Caco-2 (cell line): Measurements from ENCODE around the gene ASIC1. TPM values are rescaled to one million over a fixed set of nuclear protein-coding genes. Genes with fewer than 3 reads are reported as not detected.

Source experiments
- BruUV-seq: library from RNA; stranded (reverse); fragments of 400-500 nt; replicated peaks from 2 replicates; lab custom pipeline; 2021; lab: Mats Ljungman, UMichigan
- CTCF ChIA-PET: fragments of 300-600 bp; sonication (Branson Sonifier 250); formaldehyde crosslinking; loops from one replicate; lab custom pipeline; 2022; ENCODE audit warnings: antibody characterized with exemption; lab: Charles Lee
- POLR2A ChIA-PET: fragments of 300-600 bp; sonication (Branson Sonifier 250); formaldehyde crosslinking; loops from one replicate; lab custom pipeline; 2022; ENCODE audit warnings: antibody characterized with exemption; lab: Charles Lee
- DNase-seq, 2 experiments: peaks; one replicate each; pipeline versions ENCODE4 v3.0.0 to v3.0.0-alpha.2; 2020 to 2022
- H3K27me3 ChIP-seq: replicated peaks from 2 replicates; pipeline ENCODE4 v1.6.0; 2011; ENCODE audit warnings: low read length; ENCODE audit not compliant: control insufficient read depth, insufficient read depth
- H3K36me3 ChIP-seq: 2 replicates; pipeline ENCODE4 v1.5.1; 2011; ENCODE audit warnings: low read length; ENCODE audit not compliant: control insufficient read depth, insufficient read depth
- H3K4me1 ChIP-seq: fragments of 250-450 bp; sonication (Bioruptor Pico); 2 replicates; pipeline ENCODE4 v1.5.1; 2020; ENCODE audit warnings: mild to moderate bottlenecking
- H3K4me3 ChIP-seq: 2 replicates; pipeline ENCODE4 v1.5.1; 2011; ENCODE audit warnings: low read depth, mild to moderate bottlenecking, control low read depth, low read length
- H3K9me3 ChIP-seq: fragments of 250-450 bp; sonication (Bioruptor Pico); 2 replicates; pipeline ENCODE4 v1.5.1; 2020; ENCODE audit warnings: mild to moderate bottlenecking, moderate library complexity
- H3K27ac Mint-ChIP-seq: one replicate; pipeline ENCODE4 v1.8.0; 2022; ENCODE audit warnings: mixed read lengths; ENCODE audit not compliant: unreplicated experiment
- H3K27me3 Mint-ChIP-seq: one replicate; pipeline ENCODE4 v1.8.0; 2022; ENCODE audit warnings: mixed read lengths; ENCODE audit not compliant: insufficient read depth, unreplicated experiment
- H3K36me3 Mint-ChIP-seq: one replicate; pipeline ENCODE4 v1.8.0; 2022; ENCODE audit warnings: mild to moderate bottlenecking, mixed read lengths; ENCODE audit not compliant: insufficient read depth, unreplicated experiment
- H3K4me1 Mint-ChIP-seq: one replicate; pipeline ENCODE4 v1.8.0; 2022; ENCODE audit warnings: low read depth, mixed read lengths; ENCODE audit not compliant: unreplicated experiment
- H3K4me3 Mint-ChIP-seq: one replicate; pipeline ENCODE4 v1.8.0; 2022; ENCODE audit warnings: mild to moderate bottlenecking, moderate library complexity, mixed read lengths; ENCODE audit not compliant: unreplicated experiment
- H3K9me3 Mint-ChIP-seq: one replicate; pipeline ENCODE4 v1.8.0; 2022; ENCODE audit warnings: mixed read lengths; ENCODE audit not compliant: unreplicated experiment
- CTCF ChIP-seq, 2 experiments: fragments of 200-600 bp in 1 of 2; IDR thresholded peaks; 1 replicate in 1 of 2; 2 replicates in 1 of 2; pipeline versions ENCODE4 v1.5.1 to v1.8.0; 2011 to 2022; ENCODE audit warnings: antibody characterized with exemption in 1 of 2, control low read depth in 1 of 2, inconsistent platforms in 1 of 2, low read depth in 1 of 2, low read length in 1 of 2, mild to moderate bottlenecking in 1 of 2, moderate library complexity in 1 of 2; ENCODE audit not compliant: insufficient read depth in 1 of 2, severe bottlenecking in 1 of 2, unreplicated experiment in 1 of 2
- intact Hi-C: fragments of 100-400 bp; cut with micrococcal nuclease; formaldehyde crosslinking; loops from one replicate; pipeline ENCODE4 v1.10.0; 2022; ENCODE audit not compliant: unreplicated experiment
- total RNA-seq: library from RNA; stranded (reverse); gene quantifications from 2 replicates; pipeline ENCODE4 v1.2.3, GENCODE V29; 2022

Gene ASIC1
- total RNA-seq, 1 experiment from 2014 or later, result 17.8 TPM

GRCh38 chr12:50085615-50086072 is 28.2 kb downstream of the ASIC1 start:
- Mint-ChIP-seq H3K27ac (peak overlapping the region; percentile 79), H3K9me3 (no peaks in the 10 kb centered on the region), H3K27me3 (no peaks in the 10 kb centered on the region), H3K4me1 (peaks cover 37% of the 10 kb centered on the region), H3K36me3 (peaks cover 51% of the 10 kb centered on the region), H3K4me3 (peak overlapping the region; percentile 83)
- BruUV-seq, result no TSS peak
- Histone ChIP-seq H3K4me3 (peak overlapping the region; percentile 72), H3K27me3 (no peaks in the 10 kb centered on the region), H3K4me1 (peaks cover 43% of the 10 kb centered on the region), H3K9me3 (no peaks in the 10 kb centered on the region), H3K36me3 (peaks cover 16% of the 10 kb centered on the region)
- ChIA-PET CTCF (interaction anchor here (0.6 to 2.2 kb wide), 16 partner anchors 9 to 788 kb away, joined by 3 to 105 read pairs (median 5); partner anchors contain the start of gene COX14), POLR2A (interaction anchor here (0.6 to 2.3 kb wide), 11 partner anchors 10 to 344 kb away, joined by 3 to 30 read pairs (median 4); partner anchors contain the start of genes CERS5, COX14, RACGAP1 and TMBIM6)
- no peak for TF ChIP-seq CTCF (IDR thresholded peaks at IDR 0.05; ENCODE audit: insufficient read depth in 1 of 2, low read depth in 1 of 2, low read length in 1 of 2, severe bottlenecking in 1 of 2, unreplicated experiment in 1 of 2)
- intact Hi-C loops, result loop anchor here (1.0 kb wide), 3 partner anchors 10 to 82 kb away; partner anchors contain the start of genes CERS5 and COX14
- no peak for DNase-seq

- Histone ChIP-seq H3K27me3 (no peaks in the 10 kb centered on the region), H3K4me1 (peaks cover 37% of the 10 kb centered on the region), H3K4me3 (peak overlapping the region; percentile 72), H3K9me3 (no peaks in the 10 kb centered on the region), H3K36me3 (peaks cover 16% of the 10 kb centered on the region)
- H3K4me1 Mint-ChIP-seq, result peaks cover 37% of the 10 kb centered on the region
- H3K4me3 Mint-ChIP-seq, result peak overlapping the region; percentile 83
- no peaks in the 10 kb centered on the region for H3K27me3 Mint-ChIP-seq
- H3K27ac Mint-ChIP-seq, result peak overlapping the region; percentile 79
- TF ChIP-seq CTCF (IDR thresholded peaks at IDR 0.05; ENCODE audit: insufficient read depth in 1 of 2, low read depth in 1 of 2, low read length in 1 of 2, severe bottlenecking in 1 of 2, unreplicated experiment in 1 of 2), result no peak
- intact Hi-C loops, result no loop called here
- DNase-seq, result no peak
- no TSS peak for BruUV-seq
- POLR2A ChIA-PET, result interaction anchor here (1.9 to 2.3 kb wide), 2 partner anchors 26 to 81 kb away, joined by 24 to 30 read pairs; partner anchors contain the start of genes CERS5 and COX14
- peaks cover 55% of the 10 kb centered on the region for H3K36me3 Mint-ChIP-seq
- H3K9me3 Mint-ChIP-seq, result no peaks in the 10 kb centered on the region
- CTCF ChIA-PET, result interaction anchor here (1.9 to 2.2 kb wide), 3 partner anchors 15 to 96 kb away, joined by 7 to 105 read pairs (median 11); partner anchors contain the start of gene COX14
Measured at GRCh38 chr12:50086148-50086547, 28.8 kb downstream of the ASIC1 start.

- Mint-ChIP-seq H3K27ac (no peak overlapping the region), H3K27me3 (no peaks in the 10 kb centered on the region), H3K4me3 (no peak overlapping the region), H3K36me3 (peaks cover 65% of the 10 kb centered on the region), H3K4me1 (peaks cover 28% of the 10 kb centered on the region), H3K9me3 (no peaks in the 10 kb centered on the region)
- no peak for DNase-seq
- H3K4me1 ChIP-seq, result peaks cover 29% of the 10 kb centered on the region
- BruUV-seq, result no TSS peak
- no peak for TF ChIP-seq CTCF (IDR thresholded peaks at IDR 0.05; ENCODE audit: insufficient read depth in 1 of 2, low read depth in 1 of 2, low read length in 1 of 2, severe bottlenecking in 1 of 2, unreplicated experiment in 1 of 2)
- no peak overlapping the region for H3K4me3 ChIP-seq
- ChIA-PET POLR2A (interaction anchor here (1.3 kb wide), 1 partner anchor 23 kb away, joined by 3 read pairs; no protein-coding TSS in a partner anchor), CTCF (interaction anchor here (1.2 to 2.1 kb wide), 2 partner anchors 23 to 25 kb away, joined by 3 to 13 read pairs; partner anchors contain the start of gene COX14)
- peaks cover 18% of the 10 kb centered on the region for H3K36me3 ChIP-seq
- intact Hi-C loops, result no loop called here
- H3K27me3 ChIP-seq, result no peaks in the 10 kb centered on the region
- H3K9me3 ChIP-seq, result no peaks in the 10 kb centered on the region
Measured at GRCh38 chr12:50087151-50087550, 29.8 kb downstream of the ASIC1 start.
